OCI-LY7 (cell line): ENCODE measurements around the gene FAM120B. TPM values are rescaled to one million over a fixed set of nuclear protein-coding genes. Genes with fewer than 3 reads are reported as not detected.

Experiments used
- BruUV-seq: library from RNA; stranded (reverse); fragments of 400-500 nt; replicated peaks from 2 replicates; lab custom pipeline; 2021; lab: Mats Ljungman, UMichigan
- CTCF ChIA-PET: fragments of 300-600 bp; sonication (Branson Sonifier 250); formaldehyde crosslinking; loops from one replicate; lab custom pipeline; 2022; ENCODE audit warnings: antibody characterized with exemption; ENCODE audit not compliant: unreplicated experiment; lab: Charles Lee
- POLR2A ChIA-PET: fragments of 300-600 bp; sonication (Branson Sonifier 250); formaldehyde crosslinking; loops from one replicate; lab custom pipeline; 2022; ENCODE audit warnings: antibody characterized with exemption; lab: Charles Lee
- DNase-seq: peaks from one replicate; pipeline ENCODE4 v3.0.0-alpha.2; 2015; ENCODE audit warnings: low spot score
- H2AFZ ChIP-seq: fragments of 200-600 bp; sonication (generic), shearing (Covaris generic); 2 replicates; pipeline ENCODE4 v1.6.1; 2014; ENCODE audit warnings: mild to moderate bottlenecking, antibody characterized with exemption, low read length, moderate library complexity
- H3K27ac ChIP-seq: fragments of 200-600 bp; sonication (generic); 2 replicates; pipeline ENCODE4 v1.5.1; 2014; ENCODE audit warnings: mixed run types, low read depth, mild to moderate bottlenecking, moderate library complexity, low read length, inconsistent platforms; ENCODE audit not compliant: poor library complexity, severe bottlenecking
- H3K36me3 ChIP-seq: fragments of 200-600 bp; sonication (generic); 2 replicates; pipeline ENCODE4 v1.6.1; 2014; ENCODE audit warnings: mild to moderate bottlenecking, antibody characterized with exemption, low read length, moderate library complexity, mixed read lengths; ENCODE audit not compliant: insufficient read depth
- H3K4me1 ChIP-seq: fragments of 200-600 bp; sonication (generic); 2 replicates; pipeline ENCODE4 v1.5.1; 2014; ENCODE audit warnings: mild to moderate bottlenecking, low read length; ENCODE audit not compliant: insufficient read depth, poor library complexity, severe bottlenecking
- H3K4me2 ChIP-seq: fragments of 200-600 bp; sonication (generic); 2 replicates; pipeline ENCODE4 v1.6.1; 2014; ENCODE audit warnings: mild to moderate bottlenecking, low read length
- H3K4me3 ChIP-seq: fragments of 200-600 bp; sonication (generic); 2 replicates; pipeline ENCODE4 v1.5.1; 2014; ENCODE audit warnings: mild to moderate bottlenecking, low read depth, low read length; ENCODE audit not compliant: poor library complexity, severe bottlenecking
- H3K79me2 ChIP-seq: fragments of 200-600 bp; sonication (generic); 2 replicates; pipeline ENCODE4 v1.6.1; 2016; ENCODE audit warnings: low read depth, mild to moderate bottlenecking, low read length, moderate library complexity, mixed read lengths; ENCODE audit not compliant: insufficient read depth
- H3K9me2 ChIP-seq: fragments of 200-600 bp; sonication (generic); 2 replicates; pipeline ENCODE4 v1.6.1; 2016; ENCODE audit warnings: mild to moderate bottlenecking, low read length, mixed read lengths; ENCODE audit not compliant: insufficient read depth
- H3K9me3 ChIP-seq: fragments of 200-600 bp; sonication (generic); 2 replicates; pipeline ENCODE4 v1.6.1; 2014; ENCODE audit warnings: mild to moderate bottlenecking, mixed run types, low read length, mixed read lengths
- H4K20me1 ChIP-seq: fragments of 200-600 bp; sonication (generic); 2 replicates; pipeline ENCODE4 v1.6.1; 2014; ENCODE audit warnings: mild to moderate bottlenecking, antibody characterized with exemption, low read length, moderate library complexity, mixed read lengths; ENCODE audit not compliant: insufficient read depth
- CTCF ChIP-seq: fragments of 200-600 bp; sonication (generic); conservative IDR thresholded peaks from 2 replicates; pipeline ENCODE4 v1.5.1; 2014; ENCODE audit warnings: mild to moderate bottlenecking, antibody characterized with exemption, low read length, moderate library complexity, mixed read lengths
- EZH2phosphoT487 ChIP-seq: fragments of 200-600 bp; sonication (generic); IDR thresholded peaks from 2 replicates; pipeline ENCODE4 v1.6.1; 2018; ENCODE audit warnings: low read depth, borderline replicate concordance, mild to moderate bottlenecking, mixed run types, antibody characterized with exemption, low read length, moderate library complexity, mixed read lengths
- intact Hi-C: fragments of 100-400 bp; cut with micrococcal nuclease; formaldehyde crosslinking; loops from one replicate; pipeline ENCODE4 v1.10.0; 2022; ENCODE audit not compliant: unreplicated experiment
- total RNA-seq, 2 experiments: library from RNA; depleted of rRNA in 1 of 2; stranded (reverse); fragments of >200 nt in 1 of 2; shearing (Covaris generic) in 1 of 2; gene quantifications; 2 replicates each; pipeline ENCODE4 v1.2.3, GENCODE V29; 2014 to 2022

The FAM120B gene
- total RNA-seq, 2 experiments from 2014 or later = 12.8 to 32.9 TPM

GRCh38 chr6:170293341-170294231 lies 13.0 kb upstream of the FAM120B start:
- ChIA-PET POLR2A (interaction anchor here (0.6 to 0.7 kb wide), 3 partner anchors 17 to 547 kb away, joined by 4 to 8 read pairs (median 5); no protein-coding TSS in a partner anchor), CTCF (no interaction called here)
- no peak for TF ChIP-seq CTCF
- no peak for TF ChIP-seq EZH2phosphoT487
- H2AFZ ChIP-seq = no peak overlapping the region
- no peaks in the 10 kb centered on the region for H3K36me3 ChIP-seq
- intact Hi-C loops = loop anchor here (5.0 to 10.0 kb wide), 2 partner anchors 461 to 499 kb away; no protein-coding TSS in a partner anchor
- H3K9me2 ChIP-seq = no peaks in the 10 kb centered on the region
- H3K4me2 ChIP-seq = no peak overlapping the region
- no peaks in the 10 kb centered on the region for H3K9me3 ChIP-seq
- H3K79me2 ChIP-seq = no peaks in the 10 kb centered on the region
- BruUV-seq = no TSS peak
- no peak for DNase-seq
- 0 out of 2 replicates have a peak, but pooled peaks cover 5% of the 10 kb centered on the region for H4K20me1 ChIP-seq
- H3K4me3 ChIP-seq = no peak overlapping the region
- peaks cover 7% of the 10 kb centered on the region for H3K4me1 ChIP-seq
- no peak overlapping the region for H3K27ac ChIP-seq

GRCh38 chr6:170294298-170294730 lies 12.2 kb upstream of the FAM120B start:
- no peak overlapping the region for H2AFZ ChIP-seq
- no peak overlapping the region for H3K27ac ChIP-seq
- H3K4me3 ChIP-seq = no peak overlapping the region
- ChIA-PET CTCF (no interaction called here), POLR2A (interaction anchor here (0.6 to 0.7 kb wide), 2 partner anchors 37 to 548 kb away, joined by 4 to 8 read pairs; no protein-coding TSS in a partner anchor)
- no peaks in the 10 kb centered on the region for H3K79me2 ChIP-seq
- TF ChIP-seq EZH2phosphoT487 = no peak
- TF ChIP-seq CTCF = no peak
- 0 out of 2 replicates have a peak, but pooled peaks cover 5% of the 10 kb centered on the region for H4K20me1 ChIP-seq
- DNase-seq = no peak
- H3K9me3 ChIP-seq = no peaks in the 10 kb centered on the region
- H3K36me3 ChIP-seq = no peaks in the 10 kb centered on the region
- H3K9me2 ChIP-seq = no peaks in the 10 kb centered on the region
- intact Hi-C loops = loop anchor here (5.0 to 10.0 kb wide), 2 partner anchors 462 to 500 kb away; no protein-coding TSS in a partner anchor
- H3K4me2 ChIP-seq = no peak overlapping the region
- no TSS peak for BruUV-seq
- peaks cover 7% of the 10 kb centered on the region for H3K4me1 ChIP-seq
